Measurements from ENCODE around the gene FTH1. TPM values are rescaled to one million over a fixed set of nuclear protein-coding genes. Genes with fewer than 3 reads are reported as not detected.

Gene FTH1
- total and polyA plus RNA-seq, 2 of the 8 experiments (the other 6 are each of a cell fraction or from before 2014, with no cell fraction given) = 1,153 to 1,461 TPM

- peak; percentile 89 to 99 (median 98) for TF ChIP-seq CTCF (IDR thresholded peaks at IDR 0.05; ENCODE audit: control extremely low read depth in 1 of 3, insufficient read depth in 1 of 3, low read depth in 1 of 3, low read length in 3 of 3)
Observed at GRCh38 chr11:61947486-61948210, 19.8 kb downstream of the FTH1 start (continued).

Data from H1 (cell line).